Fibroblast of skin of left biceps (primary cell): Measurements from ENCODE around the gene AP3B2.
A peak's percentile ranks its signal among the peaks of the same experiment; 100 is the strongest.
"Not testable (repeated sequence)": the region's sequence is repeated elsewhere in the genome, so short reads cannot be mapped to it uniquely, and the experiment has no call there.

Source experiments
- DNase-seq, 2 experiments: peaks; one replicate each; pipeline ENCODE4 v3.0.0-alpha.2; 2013; ENCODE audit warnings: low read depth in 2 of 2

AP3B2 gene

GRCh38 chr15:82709421-82710207, at the start of gene AP3B2:
Gene AP3B2, minus strand, starts transcription at chr15:82709875. Its CDS starts 169 bp downstream, at chr15:82709706.
- DNase-seq = peak; percentile 14 to 27

GRCh38 chr15:82751308-82751707, 41.6 kb upstream of the AP3B2 start:
- no peak for DNase-seq

- DNase-seq = no peak
These were observed 41.1 kb upstream of the AP3B2 start for GRCh38 chr15:82750831-82751180.

GRCh38 chr15:82749951-82750830, 40.5 kb upstream of the AP3B2 start:
- DNase-seq = peak; percentile 68 to 76

GRCh38 chr15:82748315-82748714, 38.6 kb upstream of the AP3B2 start:
- no peak for DNase-seq

GRCh38 chr15:82743810-82744209, 34.1 kb upstream of the AP3B2 start:
- DNase-seq = no peak

- no peak for DNase-seq
These were observed 32.5 kb upstream of the AP3B2 start for GRCh38 chr15:82742134-82742533.

- DNase-seq = no peak
These were observed 29.4 kb upstream of the AP3B2 start for GRCh38 chr15:82739086-82739485.

- DNase-seq = no peak
These were observed 28.3 kb upstream of the AP3B2 start for GRCh38 chr15:82737975-82738374.

GRCh38 chr15:82731527-82731926, 21.9 kb upstream of the AP3B2 start:
- DNase-seq = no peak

GRCh38 chr15:82730022-82730530, 20.4 kb upstream of the AP3B2 start:
- no peak for DNase-seq

- no peak for DNase-seq
These were observed 17.1 kb upstream of the AP3B2 start for GRCh38 chr15:82726816-82727215.

- no peak for DNase-seq
These were observed 5.3 kb upstream of the AP3B2 start for GRCh38 chr15:82715003-82715402.

GRCh38 chr15:82714016-82714415, 4.3 kb upstream of the AP3B2 start:
- no peak for DNase-seq

GRCh38 chr15:82712036-82712435, 2.4 kb upstream of the AP3B2 start:
- DNase-seq = no peak

GRCh38 chr15:82710926-82711490, 1.3 kb upstream of the AP3B2 start:
- DNase-seq = no peak

- no peak for DNase-seq
These were observed 507 bp upstream of the AP3B2 start for GRCh38 chr15:82710208-82710555.

- no peak for DNase-seq
These were observed 624 bp downstream of the AP3B2 start for GRCh38 chr15:82709081-82709420.

GRCh38 chr15:82705856-82706255, 3.8 kb downstream of the AP3B2 start:
- not testable (repeated sequence) for DNase-seq

- no peak for DNase-seq
These were observed 9.9 kb downstream of the AP3B2 start for GRCh38 chr15:82699726-82700125.

- no peak for DNase-seq
These were observed 10.8 kb downstream of the AP3B2 start for GRCh38 chr15:82698711-82699345.

GRCh38 chr15:82697735-82698407, 11.8 kb downstream of the AP3B2 start:
- DNase-seq = no peak
